ENCODE results near the gene PNPLA5.
"Not testable (repeated sequence)": the region's sequence is repeated elsewhere in the genome, so short reads cannot be mapped to it uniquely, and the experiment has no call there.

Gene PNPLA5, protein sequence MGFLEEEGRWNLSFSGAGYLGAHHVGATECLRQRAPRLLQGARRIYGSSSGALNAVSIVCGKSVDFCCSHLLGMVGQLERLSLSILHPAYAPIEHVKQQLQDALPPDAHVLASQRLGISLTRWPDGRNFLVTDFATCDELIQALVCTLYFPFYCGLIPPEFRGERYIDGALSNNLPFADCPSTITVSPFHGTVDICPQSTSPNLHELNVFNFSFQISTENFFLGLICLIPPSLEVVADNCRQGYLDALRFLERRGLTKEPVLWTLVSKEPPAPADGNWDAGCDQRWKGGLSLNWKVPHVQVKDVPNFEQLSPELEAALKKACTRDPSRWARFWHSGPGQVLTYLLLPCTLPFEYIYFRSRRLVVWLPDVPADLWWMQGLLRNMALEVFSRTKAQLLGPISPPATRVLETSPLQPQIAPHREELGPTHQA

DNA sequence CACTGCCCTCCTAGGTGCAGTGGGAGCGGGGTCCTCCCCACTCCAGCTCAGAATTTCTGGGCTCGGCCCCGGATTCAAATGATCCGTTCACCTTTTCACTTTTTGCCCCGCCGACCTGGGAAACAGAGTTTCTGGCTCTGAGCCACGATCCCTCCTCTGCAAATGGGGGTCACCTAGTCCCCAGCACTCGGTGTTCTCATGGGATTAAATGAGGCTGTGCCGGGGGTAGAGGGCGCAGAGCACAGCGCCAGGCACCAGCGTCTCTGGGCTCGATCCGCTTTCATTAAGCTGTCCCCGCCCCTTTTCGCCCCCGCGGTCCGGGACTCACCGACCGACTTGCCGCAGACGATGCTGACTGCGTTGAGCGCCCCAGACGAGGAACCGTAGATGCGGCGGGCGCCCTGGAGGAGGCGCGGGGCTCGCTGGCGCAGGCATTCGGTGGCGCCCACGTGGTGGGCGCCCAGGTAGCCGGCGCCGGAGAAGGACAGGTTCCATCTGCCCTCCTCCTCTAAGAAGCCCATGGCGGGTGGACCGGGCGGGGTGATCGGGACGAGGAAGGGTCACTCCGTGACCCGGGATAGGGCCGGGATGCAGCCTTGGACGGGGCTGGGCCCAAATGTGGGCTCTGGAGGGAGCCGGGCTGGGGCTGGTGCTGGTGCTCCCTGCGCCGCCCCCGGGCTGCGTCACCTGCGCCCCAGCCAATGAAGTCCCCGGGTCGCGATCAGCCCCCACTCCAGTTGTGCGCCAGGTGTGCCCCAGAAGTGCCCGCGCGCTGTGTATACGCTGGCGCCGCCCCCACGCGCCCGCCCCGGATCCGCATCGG is at the start of gene PNPLA5:
Gene PNPLA5, minus strand, starts transcription at position 654 of the 823 bp plus-strand sequence. Its CDS starts 133 bp downstream, at position 521.
- DNase-seq = no peak

DNA sequence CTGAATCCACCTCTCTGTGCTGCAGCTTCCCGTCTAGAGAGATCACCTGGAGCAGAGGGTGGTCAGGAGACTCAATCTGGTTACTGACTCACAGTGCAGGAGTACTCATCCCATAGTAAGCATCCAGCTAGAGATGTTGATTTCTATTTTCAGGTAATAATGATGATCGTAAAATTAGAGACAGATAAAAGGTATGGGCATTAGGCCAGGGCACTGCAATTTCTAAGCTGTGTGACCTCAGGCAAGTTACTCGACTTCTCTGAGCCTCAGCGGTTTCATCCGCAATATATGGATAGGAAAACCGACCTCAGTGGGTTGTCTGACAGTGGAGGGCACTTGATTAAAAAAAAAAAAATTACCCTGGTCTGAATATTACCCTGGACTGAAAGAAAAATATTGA is 49.6 kb upstream of the PNPLA5 start:
- DNase-seq = no peak

DNA sequence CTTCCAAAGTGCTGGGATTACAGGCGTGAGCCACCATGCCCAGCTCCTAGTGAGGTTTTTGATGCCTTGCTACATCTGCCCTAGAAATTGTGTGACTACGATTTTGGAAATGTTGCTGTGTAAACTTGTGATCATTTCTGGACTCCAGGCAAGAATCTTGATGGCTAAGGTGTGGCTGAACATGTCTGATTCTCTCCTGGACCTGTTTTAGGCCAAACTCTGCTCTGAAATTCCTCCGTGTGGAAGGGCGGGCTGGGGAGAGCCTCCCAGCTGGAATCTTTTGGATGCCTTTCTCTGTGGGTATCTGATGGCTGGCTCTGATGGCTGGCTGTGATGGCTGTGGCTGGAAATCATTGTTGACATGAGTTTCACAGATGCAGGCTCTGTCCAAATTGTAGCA is 40.0 kb upstream of the PNPLA5 start:
- no peak for DNase-seq

DNA sequence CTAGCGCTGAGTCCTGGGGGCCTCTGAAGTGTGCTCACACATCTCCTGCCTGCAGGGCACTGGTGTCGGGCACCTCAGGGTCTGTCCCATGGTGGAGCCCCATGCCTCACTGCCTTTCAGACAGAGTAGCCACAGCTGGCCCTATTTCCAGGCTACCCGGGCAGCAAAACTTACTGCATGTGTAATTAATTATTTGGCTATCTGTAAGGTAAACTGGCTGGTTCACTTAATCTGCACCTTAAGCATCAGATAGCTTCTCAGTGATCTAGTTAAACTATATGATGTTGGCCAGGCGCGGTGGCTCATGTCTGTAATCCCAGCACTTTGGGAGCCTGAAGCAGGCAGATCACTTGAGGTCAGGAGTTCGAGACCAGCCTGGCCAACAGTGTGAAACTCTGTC is 37.1 kb upstream of the PNPLA5 start:
- no peak for DNase-seq

DNA sequence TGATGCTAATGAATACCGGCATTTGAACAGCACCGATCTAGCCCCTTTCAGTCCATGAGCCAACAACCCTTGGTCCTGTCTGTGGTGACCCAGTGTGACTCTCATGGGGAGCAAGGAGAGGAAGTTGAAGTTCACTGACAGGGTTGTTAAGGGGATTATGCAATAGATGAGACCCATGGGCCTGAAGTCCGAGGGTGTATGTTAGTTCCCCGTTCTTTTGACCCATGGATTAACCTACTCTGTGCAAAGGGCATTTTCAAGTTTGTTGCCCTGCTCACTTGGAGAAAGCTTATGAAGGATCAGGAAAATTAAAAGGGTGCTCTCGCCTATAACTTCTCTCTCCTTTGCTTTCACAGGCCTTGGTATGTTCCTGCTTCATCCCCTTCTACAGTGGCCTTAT is 36.7 kb upstream of the PNPLA5 start:
- no peak for DNase-seq

DNA sequence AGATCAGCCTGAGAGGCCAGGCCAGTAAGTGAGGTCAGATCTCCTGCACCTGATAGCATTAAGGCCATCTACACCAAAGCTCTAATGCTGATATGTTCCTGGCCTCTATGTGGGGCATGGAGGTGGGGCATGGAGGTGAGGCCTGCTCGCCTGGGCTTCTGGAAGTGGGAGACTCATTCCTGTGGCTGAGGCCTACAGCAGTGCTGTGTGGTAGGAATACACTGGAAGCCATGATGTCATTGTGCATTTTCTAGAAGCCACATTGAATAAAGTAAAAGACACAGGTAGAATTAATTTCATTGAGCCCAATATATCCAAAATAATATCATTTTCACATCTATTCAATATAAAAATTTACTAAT is 34.5 kb upstream of the PNPLA5 start:
- DNase-seq = no peak

DNA sequence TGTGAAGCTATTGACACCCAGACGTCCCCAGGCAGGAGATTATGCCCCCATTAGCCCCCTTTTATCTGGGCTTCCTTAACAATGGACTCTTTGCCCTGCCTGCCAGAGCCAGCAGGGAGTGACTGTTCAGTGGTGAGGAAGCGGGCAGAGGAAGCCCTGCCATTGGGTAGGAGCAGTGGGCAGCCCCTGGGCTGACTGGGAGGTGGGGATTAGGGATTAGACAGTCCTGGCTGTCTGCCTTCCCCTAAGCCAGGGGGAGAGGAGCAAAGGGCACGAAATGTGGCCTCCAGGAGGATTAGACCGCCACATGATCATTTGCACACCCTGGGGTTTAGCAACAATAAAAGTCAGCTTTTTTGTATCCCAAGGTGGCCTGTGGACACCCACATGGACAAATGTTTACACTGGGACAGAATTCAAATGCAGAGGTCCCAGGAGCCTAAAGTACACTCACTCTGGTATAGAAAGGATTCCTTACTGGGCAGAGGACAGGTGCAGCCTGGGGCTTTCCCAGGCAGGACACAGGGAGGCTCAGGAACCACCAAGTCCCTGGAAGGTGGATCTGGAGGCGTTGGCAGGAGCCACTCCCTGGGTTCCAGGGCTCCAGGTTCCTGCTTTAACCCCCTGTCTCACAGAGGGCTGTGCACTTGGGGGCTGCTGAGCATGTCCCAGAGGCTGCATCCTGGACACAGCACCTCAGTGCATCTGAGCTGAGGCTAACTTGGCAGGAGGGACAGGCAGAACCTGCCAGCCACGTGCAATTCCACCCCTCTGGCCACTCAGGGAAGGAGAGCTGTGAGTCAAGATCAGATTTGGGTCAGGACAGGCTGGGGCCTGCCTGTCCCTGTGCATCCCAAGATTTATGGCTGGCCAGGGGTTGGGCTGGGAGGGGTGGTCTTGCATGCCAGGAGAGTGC is 33.9 kb upstream of the PNPLA5 start:
- DNase-seq = no peak

DNA sequence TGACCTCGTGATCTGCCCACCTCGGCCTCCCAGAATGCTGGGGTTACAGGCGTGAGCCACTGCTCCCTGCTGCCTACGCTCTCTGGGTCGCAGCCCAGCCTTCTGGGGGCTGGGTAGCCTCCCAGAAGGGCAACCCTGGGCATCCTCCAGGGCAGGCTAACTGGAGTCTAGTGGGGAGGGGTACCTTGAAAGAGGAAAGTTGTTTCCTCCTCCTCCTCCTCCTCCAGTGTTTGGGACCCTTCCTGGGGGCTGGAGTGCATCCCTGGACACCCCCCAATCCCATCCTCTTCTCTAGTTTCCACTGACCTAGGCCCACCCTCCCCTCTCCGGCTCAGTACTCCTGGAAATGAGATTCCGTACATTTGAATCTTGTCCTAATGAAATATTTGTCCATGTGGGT is 33.1 kb upstream of the PNPLA5 start:
- DNase-seq = no peak

DNA sequence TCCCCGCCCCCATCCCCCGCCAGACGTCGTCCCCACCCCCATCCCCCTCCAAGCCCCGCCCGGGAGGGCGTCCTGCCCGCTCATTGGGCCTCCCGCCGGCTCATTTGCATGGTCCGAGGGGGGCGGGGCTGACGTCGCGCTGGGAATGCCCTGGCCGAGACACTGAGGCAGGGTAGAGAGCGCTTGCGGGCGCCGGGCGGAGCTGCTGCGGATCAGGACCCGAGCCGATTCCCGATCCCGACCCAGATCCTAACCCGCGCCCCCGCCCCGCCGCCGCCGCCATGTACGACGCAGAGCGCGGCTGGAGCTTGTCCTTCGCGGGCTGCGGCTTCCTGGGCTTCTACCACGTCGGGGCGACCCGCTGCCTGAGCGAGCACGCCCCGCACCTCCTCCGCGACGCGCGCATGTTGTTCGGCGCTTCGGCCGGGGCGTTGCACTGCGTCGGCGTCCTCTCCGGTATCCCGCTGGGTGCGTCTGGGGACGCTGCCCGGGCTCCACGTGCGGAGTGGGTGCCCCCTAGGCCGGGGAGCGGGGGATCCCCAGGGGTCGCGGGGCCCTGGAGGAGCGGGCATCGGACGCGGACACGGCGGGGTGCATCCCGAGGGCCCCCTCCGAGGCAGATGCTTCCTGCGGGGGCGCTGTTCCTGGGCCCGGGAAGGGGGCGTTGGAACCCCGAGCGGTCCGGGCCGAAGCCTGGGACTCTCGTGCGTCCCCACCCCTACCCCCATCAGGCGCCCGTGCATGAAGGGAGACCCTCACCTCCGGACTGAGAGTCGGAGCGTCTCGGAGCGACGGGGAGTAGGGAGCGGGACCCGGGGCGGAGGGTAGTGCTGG is 32.0 kb upstream of the PNPLA5 start, which contains the start of gene PNPLA3:
Gene PNPLA3, plus strand, starts transcription at position 175 of the 834 bp plus-strand sequence. Its CDS starts 107 bp downstream, at position 282.
- peak; percentile 87 for DNase-seq

DNA sequence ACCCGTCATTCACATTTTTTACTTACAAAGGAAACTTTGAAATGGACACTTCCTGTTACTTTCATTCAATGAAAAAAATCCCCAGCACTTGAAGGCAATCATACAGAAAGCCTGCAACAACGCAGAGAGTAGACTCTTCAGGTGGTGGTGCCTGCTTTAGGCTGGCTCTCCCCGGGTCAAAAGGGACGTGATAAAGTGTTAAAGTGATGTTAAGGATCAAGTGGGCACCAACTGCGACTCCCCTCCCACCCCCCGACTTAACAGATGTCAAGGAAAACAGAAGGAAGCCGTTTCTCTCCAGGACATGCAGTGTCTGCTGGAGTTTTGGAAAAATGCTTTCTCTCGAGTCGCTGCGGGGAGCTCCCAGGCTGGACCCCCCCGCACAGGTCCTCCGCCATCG is 31.4 kb upstream of the PNPLA5 start:
- no peak for DNase-seq

DNA sequence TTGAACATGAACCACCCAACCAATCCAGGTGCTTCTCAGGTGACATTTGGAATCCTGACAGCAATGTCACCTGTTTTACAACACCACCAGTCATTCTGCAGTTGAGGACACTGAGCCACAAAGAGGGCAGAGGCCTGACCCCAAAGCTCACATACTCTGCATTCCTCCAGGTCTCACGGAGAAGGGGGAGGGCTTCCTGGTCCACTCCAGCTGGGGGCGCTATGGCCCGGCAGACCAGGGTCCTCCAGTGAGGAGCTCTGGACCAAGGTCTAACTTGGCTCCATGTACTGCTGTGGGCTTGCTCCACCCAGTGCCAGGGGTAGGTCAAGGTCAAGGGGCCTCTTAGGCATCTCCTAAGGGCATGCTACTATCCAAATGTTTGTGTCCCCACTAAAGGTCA is 30.3 kb upstream of the PNPLA5 start:
- no peak for DNase-seq

DNA sequence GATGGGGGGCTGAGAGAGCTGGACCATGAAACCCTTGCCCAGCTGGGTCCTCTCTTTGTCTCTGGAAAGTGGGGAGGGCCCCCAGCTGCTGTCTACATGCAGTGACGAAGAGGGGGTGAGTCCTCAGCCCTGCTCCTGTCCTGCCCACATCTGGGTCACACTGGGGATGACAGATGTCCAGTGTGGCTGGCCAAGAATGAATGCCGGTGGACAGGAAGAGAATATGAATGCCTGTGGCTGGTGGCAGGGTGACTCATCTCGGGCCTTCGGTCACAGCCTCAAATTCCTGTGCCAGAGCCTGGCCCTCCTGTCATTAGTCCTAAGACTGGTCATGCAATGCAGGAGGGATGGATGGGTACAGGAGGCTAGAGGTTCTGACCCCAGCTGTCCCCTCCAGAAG is 29.6 kb upstream of the PNPLA5 start:
- DNase-seq = no peak

DNA sequence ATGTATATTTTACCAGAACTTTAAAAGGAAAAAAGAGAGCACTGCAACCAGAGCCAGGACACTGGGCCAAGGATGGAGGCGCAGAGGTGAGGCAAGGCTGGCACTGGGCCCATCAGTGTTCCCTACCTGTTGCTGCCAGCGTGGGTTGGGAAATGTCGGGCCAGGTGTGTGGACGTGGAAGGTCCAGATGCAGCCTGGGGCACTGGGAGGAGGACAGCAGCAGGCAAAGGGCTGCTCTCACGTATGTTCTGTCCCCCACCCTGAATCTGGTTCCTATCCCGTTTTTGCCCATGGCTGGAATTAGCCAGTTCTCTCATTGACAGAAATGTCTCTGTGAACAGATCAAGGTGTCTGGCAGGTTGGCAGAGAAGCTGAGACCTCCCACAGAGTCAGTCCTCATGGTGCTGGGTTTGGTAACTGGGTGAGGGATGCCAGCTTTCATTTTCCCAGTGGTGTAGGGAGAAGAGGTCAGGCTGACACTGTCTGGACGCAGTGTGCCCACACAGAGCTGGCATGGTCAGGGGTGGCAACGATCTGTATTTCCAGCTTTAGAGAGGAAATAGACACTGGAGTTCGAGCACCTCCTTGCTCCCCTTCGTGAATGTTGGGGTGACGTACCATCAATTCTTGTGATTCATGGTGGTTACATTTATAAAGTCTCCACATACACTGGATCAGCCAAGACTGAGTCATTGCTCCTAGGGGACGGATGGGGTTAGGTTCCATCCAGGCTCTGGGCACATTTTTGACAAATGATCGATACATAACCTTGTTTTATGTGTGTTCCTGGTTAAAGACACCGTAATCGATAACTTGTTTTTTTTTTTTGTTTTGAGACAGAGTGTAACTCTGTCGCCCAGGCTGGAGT is 27.5 kb upstream of the PNPLA5 start:
- DNase-seq = no peak

DNA sequence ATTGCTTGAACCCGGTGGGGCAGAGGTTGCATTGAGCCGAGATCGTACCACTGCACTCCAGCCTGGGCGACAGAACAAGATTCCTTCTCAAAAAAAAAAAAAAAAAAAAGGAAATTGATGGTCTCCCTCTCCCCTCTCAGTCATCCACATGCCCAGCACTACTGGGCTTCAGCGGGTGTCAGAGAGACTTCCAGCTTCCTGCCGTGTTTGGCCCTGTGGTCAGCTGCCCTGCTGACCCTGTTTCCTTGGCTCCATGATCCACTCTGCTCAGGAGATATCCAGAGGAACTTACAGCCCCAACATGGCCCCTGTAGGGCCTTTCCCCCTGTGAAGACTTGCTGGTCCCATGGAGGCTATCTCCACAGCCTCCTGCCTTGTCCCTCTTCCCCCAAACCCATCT is 25.7 kb upstream of the PNPLA5 start:
- DNase-seq = no peak

DNA sequence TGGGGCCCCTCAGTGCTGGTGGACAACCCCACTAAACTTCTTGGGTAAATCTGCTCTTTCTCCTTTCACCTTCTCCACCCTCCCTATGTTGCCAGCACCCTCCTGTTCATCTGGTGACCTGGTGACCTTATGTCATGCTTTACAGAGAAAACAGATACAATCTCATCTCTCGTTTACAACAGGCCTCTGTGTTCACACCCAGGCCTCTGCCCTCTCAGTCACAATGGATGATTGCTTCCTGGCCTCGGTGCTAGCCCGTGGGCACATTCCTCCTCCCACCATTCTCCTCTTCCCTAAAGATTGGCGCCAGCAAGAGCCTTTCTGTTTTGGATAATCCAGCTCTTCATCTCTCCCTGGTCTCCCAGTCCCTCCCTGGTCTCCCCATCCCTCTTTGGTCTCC is 19.5 kb upstream of the PNPLA5 start:
- no peak for DNase-seq

DNA sequence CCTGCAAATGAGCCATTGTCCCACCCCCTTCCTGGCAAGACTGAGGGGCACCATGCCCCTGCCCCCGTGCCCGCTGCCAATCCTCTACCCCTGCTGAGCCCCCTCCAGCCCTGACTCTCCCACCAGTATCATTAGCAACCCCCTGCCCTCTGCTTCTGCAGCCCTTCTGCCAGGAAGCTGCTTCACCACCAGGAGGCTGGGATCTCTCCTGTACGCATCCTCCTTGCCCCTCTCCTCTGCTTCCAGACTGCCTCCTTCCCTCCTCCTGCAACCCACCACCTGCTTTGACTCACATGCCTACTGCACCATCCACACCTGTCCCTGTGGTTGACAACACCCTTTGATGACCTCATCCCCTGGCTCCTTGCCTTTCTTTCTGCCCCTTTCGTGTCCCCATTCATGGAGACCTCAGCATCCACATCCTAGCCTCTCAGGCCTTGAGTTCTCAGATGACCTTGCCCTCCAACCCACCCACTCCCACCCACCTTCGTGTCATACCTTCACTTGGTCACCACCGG is 18.4 kb upstream of the PNPLA5 start:
- DNase-seq = no peak

DNA sequence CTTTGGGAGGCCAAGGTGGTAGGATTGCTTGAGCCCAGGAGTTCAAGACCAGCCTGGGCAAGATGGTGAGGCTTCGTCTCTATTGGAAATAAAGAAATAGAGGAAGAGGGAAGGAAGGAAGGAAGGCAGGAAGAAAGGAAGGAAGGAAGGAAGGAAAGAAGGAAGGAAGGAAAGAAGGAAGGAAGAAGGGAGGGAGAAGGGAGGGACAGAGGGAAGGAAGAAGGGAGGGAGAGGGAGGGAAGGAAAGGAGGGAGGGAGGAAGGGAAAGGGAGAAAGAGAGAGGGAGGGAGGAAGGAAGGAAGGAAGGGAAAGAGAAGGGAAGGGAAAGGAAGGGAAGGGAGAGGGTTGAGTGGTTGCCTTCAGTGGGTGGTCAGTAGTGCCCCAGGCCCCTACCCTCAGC is 17.9 kb upstream of the PNPLA5 start:
- no peak for DNase-seq

DNA sequence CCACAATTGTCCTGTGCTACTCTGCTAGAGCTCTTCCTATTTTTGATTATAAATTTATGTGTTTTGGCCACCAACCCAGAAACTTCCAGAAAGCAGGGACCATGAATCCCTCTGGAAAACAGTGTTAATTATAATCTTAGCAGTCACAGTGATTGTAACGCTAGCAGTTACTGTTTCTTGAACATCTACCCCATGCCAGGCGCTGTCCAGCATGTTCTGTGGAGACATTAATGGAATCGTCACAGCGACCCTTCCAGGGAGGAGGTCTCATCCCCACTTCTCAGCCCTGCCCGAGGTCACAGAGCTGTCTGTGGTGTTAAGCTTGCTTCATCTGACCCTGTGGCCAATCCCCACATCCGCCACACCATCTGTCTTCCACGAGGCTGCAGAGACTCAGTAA is 13.9 kb upstream of the PNPLA5 start:
- DNase-seq = no peak

DNA sequence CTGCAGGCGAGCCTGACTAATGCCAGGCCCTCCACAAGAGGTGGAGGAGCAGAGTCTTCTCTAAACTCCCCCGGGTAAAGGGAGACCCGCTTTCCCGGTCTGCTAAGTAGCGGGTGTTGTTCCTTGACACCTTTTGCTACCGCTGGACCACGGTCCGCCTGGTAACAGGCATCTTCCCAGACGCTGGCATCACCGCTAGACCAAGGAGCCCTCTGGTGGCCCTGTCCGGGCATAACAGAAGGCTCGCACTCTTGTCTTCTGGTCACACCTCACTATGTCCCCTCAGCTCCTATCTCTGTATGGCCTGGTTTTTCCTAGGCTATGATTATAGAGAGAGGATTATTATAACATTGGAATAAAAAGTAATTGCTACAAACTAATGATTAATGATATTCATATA is 12.6 kb upstream of the PNPLA5 start:
- DNase-seq = not testable (repeated sequence)

DNA sequence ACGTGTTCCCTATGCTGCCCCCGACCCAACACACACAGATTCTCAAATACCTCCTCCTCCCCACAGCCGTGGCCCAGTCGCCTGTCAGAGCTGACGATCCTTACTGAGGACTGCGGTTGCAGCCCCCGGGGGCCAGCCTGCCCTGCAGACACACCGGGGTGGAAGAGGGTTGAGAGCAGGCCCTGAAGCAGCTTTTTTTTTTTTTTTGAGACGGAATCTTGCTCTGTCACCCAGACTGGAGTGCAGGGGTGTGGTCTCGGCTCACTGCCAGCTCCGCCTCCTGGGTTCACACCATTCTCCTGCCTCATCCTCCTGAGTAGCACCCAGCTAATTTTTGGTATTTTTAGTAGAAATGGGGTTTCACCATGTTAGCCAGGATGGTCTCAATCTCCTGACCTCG is 11.2 kb upstream of the PNPLA5 start:
- not testable (repeated sequence) for DNase-seq

Measured in NCI-H1436 (cell line).